GM19438 (cell line): ENCODE measurements around the gene CARD11.

Source experiments
- ATAC-seq: cut with Tn5 transposase; IDR thresholded peaks from one replicate; pipeline ENCODE4 v1.9.1; 2021; ENCODE audit warnings: low read depth; ENCODE audit not compliant: unreplicated experiment

CARD11 gene

DNA sequence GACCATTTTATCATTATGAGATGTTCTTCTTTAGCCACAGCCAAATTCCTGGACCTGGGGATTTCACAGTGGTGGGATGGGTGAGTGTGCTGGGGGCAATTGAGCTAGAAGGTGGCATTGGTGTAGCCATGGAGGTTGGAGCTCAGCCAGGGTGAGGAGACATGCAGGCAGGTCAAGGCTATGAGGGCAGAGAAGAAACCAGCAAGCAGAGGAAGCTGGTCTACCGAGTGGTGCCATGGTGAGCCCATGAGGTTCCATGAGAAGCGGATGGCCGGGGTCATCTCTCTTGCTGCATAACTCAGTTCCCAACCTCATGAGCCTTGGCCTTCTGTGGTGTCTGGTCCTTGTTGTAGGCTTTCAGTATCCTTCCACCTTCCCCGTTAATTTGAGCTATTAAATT is 91.4 kb downstream of the CARD11 start:
- no peak for ATAC-seq

DNA sequence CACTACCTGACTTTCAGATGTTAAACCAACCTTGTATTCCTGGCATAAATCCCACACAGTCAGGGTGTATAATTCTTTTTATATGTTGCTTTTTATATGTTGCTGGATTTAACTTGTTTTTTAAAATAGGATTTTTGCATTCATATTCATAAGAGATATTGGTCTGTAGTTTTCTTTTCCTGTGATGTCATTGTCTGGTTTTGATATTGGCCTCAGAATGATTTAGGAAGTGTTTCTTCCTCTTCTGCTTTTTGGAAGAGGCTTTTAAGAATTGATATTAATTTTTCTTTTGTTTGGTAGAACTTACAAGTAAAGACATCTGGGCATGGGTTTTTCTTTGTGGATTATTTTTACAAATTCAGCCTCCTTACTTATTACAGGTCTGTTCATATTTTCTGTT is 93.1 kb downstream of the CARD11 start:
- no peak for ATAC-seq

DNA sequence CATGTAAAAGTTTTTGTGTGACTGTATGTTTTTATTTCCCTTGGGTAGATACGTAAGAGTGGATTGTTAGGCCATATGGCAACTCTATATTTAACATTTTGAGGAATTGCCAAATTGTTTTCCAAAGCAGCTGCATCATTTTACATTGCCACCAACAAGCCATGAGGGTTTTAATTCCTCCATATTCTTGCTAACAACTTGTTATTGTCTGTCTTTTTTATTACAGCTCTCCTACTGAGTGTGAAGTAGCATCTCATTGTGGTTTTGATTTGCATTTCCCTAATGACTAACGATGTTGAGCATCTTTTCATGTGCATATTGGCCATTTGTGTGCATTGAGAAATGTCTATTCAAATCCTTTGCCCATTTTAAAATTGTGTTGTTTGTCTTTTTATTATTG is 94.9 kb downstream of the CARD11 start:
- no peak for ATAC-seq

DNA sequence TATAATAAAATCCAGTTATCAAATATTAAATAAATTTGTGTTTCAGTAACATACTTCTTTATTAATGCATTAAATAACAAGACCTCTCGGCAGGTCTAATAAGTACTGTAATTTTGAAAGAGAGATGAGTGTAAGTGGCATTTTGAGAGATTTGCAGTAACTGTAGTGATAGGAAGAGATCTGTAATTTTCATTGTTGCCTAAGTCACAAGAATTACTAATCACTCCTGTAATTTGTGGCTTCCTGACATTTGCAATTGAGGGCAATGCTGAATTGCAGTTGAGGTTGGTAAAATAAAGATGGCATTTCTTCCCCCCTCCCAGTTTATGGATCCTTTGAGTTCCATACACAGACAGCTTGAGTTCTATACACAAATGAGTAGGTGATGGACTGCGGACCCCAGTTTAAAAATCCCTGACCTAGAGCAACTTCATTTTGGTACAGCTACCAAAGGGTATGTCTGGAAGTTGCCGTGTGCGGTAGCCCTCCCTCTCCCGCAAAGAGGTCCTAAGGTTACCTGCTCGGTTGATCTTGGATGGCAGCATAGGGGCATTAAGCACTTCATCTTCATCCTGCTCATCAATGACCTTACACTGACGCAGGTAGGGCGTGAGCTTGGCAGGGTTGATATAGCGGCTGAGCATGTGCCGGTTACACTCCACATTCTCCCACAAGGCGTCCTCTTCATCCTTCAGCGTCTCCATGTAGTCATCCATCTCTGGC is 96.4 kb downstream of the CARD11 start:
- no peak for ATAC-seq

DNA sequence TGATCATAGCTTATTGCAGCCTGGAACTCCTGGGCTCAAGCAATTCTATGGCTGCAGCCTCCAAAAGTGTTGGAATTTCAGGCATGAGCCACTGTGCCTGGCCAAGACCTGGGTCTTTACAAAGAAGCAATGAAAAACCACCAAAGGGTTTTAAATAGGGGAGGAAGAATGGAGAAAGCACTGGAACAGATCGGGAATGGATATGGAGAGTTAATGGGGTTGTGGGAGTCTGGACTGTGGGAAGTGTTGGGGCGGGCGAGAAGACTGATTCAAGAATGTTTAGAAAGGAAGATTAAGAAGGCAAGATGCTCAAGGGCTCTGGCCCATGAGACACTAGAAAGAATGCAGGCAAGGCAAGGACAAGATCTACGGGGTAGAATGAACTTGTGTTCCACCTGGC is 98.5 kb downstream of the CARD11 start:
- ATAC-seq: no peak

DNA sequence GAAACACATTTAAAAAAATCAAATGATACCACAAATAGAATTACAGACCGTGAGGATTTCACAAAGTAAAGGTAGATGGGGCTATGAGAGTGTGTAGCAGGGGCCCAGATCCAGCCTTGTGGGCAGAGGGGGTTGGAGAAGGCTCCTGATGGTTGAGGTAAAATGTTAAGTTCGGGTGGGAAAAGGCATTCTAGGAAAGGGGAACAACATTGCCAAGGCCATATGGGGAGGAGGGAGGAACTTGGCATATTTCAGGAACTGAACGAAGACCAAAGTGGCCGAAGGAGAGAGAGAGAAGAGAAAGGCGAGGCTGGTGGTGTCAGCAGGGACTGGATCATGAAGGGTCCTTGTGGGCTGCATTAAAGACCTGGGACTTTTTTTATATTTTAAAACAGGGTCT is 98.9 kb downstream of the CARD11 start:
- no peak for ATAC-seq

DNA sequence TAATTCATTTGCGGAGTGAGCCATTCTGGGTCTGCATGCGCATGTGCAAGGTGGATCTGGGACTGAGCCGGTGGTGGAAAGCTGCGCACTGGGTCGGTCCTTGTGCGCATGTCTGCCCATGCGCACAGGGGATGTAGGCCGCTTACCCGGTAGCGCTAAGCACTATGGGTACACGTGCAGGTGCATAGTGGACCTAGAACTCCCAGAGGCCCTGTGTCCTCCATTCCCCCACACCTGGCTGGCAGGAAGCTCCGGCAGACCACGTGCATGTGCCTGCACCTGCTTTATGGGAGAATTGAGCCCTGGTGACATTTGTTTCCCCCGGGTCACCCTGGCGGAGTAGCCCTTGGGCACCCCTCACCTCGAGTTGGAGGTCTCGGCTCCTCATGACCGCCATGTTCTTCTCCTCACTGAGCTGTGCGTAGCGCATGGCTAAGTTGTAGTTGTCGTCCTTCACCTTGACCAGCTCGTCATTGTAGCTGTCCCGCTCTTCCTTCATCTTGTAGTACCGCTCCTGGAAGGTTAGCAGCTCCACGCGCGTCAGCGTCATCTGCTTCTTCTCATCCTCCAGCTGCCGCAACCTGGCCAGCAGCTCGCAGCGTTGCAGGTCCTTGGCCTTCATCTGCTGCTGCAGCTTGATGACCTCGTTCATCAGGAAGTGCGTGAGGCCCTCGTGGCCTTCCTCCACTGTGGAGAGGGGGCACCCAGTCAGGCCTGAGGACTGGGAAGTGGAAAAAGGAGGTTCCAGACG is 99.6 kb downstream of the CARD11 start:
- ATAC-seq: no peak

DNA sequence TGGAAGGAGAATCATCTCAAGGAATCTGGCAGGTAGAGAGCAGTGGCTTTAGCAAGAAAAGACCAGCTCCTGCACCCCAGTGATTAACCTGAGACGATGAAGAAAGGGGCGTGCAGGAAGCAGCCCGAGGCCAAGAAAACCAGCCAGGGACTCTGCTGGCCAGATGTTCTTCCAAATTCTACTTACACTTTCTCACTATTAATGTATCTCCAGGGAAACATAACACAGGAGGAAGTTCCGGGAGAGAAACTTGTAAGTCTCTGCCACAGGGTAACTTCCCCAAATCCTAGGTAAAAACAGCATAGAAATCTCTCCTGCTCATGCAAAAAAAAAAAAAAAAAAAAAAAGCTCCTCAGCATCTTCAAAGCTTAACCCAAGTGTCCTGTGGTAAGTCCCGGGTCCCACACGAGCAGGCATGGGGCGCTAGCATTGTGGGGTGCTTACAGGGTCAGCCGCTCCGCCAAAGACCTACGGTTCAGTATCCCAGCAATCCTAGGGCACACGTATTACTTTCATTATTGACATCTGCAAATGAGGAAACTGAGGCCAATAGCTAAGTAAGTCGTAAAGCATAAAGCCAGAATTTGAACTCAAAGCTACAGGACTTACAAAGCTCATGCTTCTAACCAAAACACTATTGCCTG is 102.3 kb downstream of the CARD11 start:
- ATAC-seq: no peak

DNA sequence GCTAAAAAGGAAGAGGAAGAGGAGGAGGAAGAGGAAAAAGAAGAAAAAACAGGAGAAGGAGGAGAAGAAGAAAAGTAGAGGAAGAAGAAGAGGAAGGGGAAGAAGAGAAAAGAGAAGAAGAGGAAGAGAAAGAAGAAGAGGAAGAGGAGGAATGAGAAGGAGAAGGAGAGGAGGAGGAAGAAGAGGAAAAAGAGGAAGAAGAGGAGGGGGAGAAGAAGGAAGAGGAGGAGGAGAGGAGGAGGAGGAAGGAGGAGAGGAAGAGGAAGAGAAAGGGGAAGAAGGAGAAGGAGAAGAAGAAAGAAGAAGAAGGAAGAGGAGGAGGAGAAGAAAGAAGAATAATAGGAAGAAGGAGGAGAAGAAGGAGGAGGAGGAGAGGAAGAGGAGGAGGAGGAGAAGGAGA is 103.2 kb downstream of the CARD11 start:
- ATAC-seq: no peak

DNA sequence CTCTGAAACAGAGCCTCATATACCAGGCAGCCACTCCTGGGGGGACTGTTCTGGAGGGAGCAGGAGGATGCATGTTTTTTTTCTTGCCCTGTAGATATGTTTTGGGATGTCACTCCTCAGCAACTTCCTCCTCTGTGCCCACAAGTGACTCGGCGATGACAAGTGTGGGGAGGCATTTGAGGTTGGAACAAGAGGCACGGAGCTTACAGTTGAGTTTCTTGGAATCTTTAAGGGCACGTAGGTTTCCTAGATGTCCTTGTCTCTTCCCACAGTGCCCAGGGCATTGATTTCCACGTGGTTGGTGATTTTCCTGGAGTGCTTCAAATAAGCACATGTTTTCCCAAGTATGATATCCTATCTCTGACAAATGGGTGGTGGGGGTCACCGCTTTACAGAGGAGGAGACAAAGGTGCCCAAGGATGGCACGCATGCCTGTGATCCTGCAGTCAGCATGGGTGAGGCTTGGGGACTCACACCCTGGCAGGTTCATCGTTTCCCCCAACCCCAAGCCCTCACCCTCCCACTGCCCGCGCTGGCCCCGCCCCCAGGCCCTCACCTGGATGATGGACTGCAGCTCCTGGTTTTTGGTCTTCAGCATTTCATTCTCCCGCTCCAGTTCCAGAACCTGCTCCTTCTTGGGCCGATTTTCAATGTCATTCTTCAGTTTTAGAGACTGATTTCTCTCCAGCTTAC is 104.3 kb downstream of the CARD11 start:
- ATAC-seq: no peak

DNA sequence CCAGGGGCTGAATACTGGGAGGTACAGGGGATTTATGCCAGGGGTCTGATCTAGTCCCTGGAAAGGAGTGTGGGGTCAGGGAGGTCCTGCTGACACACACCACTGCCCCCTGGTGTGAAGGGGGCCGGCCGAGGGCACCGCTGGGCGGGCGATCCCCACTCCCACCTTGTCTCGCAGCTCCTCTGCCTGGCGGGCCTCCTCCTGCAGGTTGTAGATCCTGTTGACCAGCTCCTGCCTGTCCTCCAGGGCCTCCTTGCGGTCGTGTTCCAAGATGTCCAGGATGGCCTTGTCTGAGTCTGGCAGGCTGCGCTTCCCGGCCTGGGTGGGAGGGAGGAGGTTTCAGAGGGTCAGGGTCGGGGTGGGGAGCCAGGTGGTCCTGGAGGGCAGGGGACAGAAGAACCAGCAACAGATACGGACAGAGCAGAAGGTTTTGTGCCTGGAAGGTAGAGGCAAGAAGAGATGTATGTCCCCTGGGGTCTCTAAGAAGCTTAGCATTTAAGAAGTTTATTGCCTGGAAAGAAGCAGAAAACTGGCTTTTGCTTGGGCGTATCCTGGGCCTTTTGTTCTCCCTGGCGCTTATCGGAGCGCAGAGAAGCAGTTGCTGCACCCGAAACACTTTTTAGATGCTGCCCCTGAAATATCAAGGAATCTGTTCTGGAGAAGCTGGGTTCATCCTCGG is 105.0 kb downstream of the CARD11 start:
- ATAC-seq: no peak

DNA sequence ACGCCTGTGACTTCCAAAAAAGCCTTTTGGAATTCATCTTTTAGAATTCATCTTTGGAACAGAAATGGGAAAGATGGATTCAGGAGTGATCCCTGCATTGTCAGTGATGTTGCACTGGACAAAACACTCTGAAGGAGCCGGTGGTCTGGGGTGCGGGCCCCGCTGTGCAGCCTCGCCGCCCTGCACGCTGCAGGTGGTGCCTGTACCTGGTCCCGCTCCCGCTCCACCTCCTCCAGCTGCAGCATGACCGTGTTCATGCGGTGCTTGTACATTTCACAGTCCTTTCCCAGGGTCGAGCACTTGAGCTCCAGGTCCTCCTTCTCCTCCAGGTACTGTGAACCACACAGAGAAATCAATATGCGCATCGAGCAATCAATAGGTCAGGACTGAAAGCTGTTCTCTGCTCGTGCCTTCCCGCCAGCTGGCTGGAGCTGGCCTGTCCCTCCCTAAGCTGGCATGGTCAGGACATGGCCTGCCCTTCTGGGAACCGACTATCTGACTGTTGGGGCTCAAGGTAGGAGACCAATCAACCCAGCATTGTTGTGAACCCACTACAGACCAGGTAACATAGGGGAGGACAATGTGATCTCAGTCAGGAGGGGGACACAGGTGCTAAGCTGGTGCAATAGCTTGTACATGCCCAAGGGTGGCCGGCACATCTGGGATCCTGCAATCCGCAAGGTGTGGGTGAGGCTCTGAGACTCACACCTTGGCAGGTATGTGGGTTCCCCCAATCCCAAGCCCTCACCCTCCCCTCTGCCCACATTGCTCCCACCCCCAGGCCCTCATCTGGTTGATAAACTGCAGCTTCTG is 105.8 kb downstream of the CARD11 start:
- ATAC-seq: no peak

DNA sequence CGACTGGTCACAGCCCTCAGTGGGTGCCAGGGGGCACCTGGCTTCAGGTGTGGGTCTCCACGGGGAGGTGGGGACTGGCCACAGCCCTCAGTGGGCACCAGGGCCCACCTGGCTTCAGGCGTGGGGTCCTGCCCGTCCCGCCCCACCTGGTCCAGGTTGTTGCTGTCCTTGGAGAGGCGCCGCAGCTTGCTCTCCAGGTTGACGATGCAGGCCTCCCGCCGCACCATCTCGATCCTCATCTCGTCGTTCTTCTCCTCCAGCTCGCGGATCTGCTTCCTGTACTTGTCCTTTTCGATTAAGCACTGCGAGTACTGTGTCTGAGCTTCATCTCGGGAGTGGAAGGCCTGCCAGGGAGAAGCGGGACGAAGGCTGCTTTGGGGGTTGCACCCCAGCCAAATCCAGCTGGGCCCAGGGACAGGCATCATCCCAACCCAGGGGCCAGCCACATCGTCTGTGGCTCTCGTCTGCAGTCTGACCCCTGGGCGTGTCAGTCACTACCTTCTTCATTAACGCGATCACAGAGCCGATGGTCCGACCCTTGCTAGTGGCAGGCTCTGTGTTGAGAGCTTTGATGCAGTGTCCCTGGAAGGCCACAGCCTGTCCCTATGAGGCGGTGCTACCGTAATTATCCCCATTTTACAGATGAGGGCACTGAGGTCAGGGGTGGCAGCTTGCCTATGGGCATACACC is 106.6 kb downstream of the CARD11 start:
- ATAC-seq: no peak

DNA sequence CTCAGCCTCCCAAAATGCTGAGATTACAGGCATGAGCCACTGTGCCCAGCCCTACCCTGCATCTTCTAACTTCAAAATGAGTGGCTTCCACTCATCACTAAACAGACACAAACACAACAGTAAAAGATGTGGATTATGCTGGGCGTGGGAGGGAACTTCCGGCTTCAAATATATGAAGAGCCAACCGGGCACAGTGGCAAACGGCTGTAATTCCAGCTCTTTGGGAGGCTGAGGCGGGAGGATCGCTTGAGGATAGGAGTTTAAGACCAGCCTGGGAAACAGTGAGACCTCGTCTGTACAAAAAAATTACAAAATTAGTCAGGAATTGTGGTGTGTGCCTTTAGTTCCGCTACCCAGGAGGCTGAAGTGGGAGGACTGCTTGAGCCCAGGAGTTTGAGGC is 107.4 kb downstream of the CARD11 start:
- no peak for ATAC-seq

DNA sequence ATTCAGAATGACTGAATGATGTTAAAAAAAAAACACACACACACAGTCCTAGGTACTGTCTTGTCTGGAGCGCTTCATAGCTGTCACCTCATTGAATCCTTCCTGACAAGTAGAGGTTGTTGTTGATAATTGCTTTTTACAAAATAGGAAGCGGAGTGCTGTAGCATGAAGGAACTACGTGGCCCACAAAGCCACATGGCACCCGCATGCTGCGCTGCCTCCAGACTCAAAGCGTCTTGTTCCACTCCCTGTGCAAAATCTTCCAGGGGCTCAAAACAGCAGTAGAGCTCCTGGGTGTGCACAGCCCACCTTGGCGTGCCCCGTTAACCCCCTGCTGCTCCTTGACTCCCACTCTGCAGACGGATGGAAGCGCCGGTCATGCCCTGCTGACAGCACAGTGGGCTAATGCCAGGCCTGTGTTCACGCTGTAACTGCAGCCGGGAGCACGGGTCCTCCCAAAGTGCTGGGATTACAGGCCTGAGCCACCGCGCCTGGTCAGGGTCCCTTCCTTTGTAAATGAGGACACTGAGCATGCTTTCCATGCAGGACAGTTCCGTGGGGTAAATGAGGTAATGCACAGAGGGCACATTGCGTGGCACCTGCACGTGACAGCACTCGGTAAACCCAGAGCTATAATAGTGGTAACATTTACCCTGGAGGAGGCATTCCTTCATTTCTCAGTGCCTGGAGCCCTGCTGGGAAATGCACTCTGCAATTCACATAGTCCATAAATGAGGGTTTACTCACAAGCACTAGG is 108.5 kb downstream of the CARD11 start:
- ATAC-seq: no peak

DNA sequence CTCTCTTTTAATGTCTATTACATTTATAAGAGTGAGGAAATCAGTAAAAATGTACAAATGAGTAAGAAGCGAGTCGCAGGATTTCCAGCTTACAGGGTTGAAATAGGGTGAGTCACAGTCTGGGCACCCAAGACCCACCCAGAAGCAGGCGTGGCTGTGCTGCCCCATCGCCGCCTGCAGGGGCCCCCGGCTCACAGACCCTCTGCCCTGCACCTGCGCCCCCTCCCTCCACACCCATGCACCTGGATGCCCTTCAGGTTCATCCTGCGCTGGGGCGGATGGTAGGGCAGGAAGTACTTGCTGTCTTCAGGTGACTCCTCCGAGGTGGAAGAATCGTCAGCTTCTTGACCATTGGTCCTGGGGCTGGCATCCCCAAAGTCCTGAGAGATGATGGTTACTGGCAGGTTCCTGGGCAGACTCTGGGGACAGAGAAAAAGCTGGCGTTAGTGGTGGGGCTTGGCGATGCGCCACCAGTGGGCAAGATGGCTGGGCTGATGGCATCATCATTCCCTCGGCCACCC is 109.4 kb downstream of the CARD11 start:
- ATAC-seq: no peak

DNA sequence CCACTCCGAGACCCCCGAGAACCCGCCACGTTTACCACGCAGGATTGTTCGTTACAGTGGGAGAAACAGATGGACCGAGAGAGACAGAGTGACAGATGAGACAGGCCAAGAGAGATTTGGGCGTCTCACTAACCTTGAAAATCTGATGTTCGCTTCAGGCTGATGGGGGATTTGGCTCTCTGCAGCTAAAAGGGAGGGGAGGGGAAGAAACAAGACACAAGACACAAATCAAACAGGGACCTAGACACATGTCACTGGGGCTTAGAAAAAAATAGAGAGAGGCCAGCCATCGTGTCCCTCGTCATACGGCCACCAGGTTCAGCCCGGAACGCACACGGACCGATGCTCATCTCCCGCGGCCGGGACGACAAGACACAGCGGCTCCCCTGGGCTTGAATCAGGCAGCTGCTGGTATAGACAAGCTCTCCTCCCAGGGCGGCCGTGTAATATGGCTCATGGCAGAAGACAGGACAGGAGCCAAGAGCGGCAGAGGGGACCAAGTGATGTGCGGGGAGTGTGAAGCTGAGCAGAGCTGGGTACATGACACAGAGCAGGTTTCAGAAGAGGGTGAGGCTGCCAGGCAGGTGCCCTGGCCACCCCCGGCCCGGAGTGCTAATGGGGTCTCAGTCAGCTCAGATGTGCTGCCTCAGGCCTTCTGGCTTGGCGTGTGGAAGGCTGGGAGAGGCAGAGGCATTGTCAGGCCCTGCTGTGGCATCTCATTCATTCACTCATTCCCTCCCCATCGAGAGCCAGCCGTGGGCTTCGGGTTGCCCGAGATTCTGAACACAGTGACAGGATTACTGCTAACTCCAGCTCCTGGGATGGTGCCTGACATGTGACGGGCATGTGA is 111.0 kb downstream of the CARD11 start:
- ATAC-seq: no peak
